ENCODE results near the gene KCNIP2. TPM values are rescaled to one million over a fixed set of nuclear protein-coding genes. Genes with fewer than 3 reads are reported as not detected.
"Not testable (repeated sequence)": the region's sequence is repeated elsewhere in the genome, so short reads cannot be mapped to it uniquely, and the experiment has no call there.

KCNIP2 gene
- total RNA-seq, 4 donors from 2014 or later: 6.1 to 63.9 (median 37.2) TPM

- peaks cover 0 to 15% (median 0%) of the 10 kb centered on the region in 4 donors for H3K4me1 ChIP-seq
- no peak overlapping the region for H3K27ac ChIP-seq
- no peaks in the 10 kb centered on the region for H3K9me3 ChIP-seq
- no peak for DNase-seq (ENCODE audit: low spot score in 2 of 2)
- H3K36me3 ChIP-seq: peaks cover 7 to 100% (median 46%) of the 10 kb centered on the region in 3 donors
- WGBS, 2 donors: 59 to 68% methylated on average over 4 of the region's 4 CpGs
- no peaks in the 10 kb centered on the region for H3K27me3 ChIP-seq
- TF ChIP-seq CTCF (IDR thresholded peaks at IDR 0.05) (no peak), POLR2A (IDR thresholded peaks at IDR 0.05) (no peak), EP300 (IDR thresholded peaks at IDR 0.05) (no peak)
- H3K4me3 ChIP-seq: no peak overlapping the region
Measured at GRCh38 chr10:101803511-101803910, 40.1 kb downstream of the KCNIP2 start.

DNA sequence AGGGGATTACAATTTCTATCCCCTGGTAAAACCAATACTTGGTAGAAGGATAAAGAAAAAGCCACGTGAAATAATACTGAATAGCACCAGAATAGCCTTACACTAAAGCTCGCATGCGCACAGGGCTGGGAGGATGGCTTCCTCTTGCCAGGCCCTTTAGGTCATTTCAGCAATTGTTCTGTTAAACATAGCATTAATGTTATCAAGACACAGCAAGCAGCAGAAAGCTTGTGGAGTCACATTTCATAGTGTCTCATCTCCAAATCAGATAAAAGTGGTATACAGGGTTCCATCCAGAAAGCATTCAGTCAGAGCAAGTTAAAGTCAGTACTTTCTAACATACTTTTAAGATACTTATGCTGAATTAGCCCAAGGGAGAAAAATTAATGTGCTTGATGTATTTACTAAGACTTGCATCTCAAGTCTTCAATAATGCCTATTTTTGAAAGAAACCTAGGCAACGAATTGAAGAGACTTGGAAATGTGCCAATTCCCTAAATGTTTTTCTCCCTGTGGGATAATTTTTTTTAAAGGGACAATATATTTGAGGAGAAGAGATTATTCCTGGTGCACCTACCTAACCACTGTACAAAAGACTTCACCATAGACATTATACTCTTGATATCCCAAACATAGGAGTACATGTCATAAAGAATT lies 46.1 kb downstream of the KCNIP2 start:
- Histone ChIP-seq H3K27me3 (no peaks in the 10 kb centered on the region), H3K36me3 (peaks cover 11 to 100% (median 46%) of the 10 kb centered on the region in 3 donors), H3K9me3 (no peaks in the 10 kb centered on the region), H3K4me1 (peaks cover 0 to 10% (median 0%) of the 10 kb centered on the region in 4 donors), H3K27ac (no peak overlapping the region), H3K4me3 (no peak overlapping the region)
- no peak for TF ChIP-seq EP300 (IDR thresholded peaks at IDR 0.05)
- no peak for TF ChIP-seq CTCF (IDR thresholded peaks at IDR 0.05)
- no peak for TF ChIP-seq POLR2A (IDR thresholded peaks at IDR 0.05)
- 73 to 75% methylated on average over 4 of the region's 4 CpGs for WGBS, 2 donors
- no peak for DNase-seq (ENCODE audit: low spot score in 2 of 2)

DNA sequence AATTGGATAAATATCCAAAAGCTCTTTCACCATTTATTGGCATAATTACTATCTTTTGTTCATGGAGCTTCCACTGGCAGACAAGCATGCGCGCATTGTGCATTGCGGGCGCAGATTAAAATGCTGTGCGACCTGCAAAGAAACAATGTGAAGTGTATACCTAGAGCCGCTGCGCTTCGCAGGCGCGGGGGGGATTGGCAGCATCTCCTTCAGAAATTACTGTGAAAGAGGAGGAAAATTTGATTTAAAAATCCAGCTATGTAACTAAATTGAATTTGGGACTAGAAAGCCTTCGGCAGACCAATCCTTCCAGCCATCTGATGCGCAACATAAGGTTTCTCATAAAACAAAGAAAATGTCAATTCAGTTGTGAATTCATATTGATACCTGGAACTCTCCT lies 50.1 kb downstream of the KCNIP2 start:
- H3K27me3 ChIP-seq: no peaks in the 10 kb centered on the region
- 97% methylated on average over 12 of the region's 12 CpGs for WGBS, 2 donors
- no peak for TF ChIP-seq EP300 (IDR thresholded peaks at IDR 0.05)
- no peak for TF ChIP-seq POLR2A (IDR thresholded peaks at IDR 0.05)
- TF ChIP-seq CTCF (IDR thresholded peaks at IDR 0.05): no peak
- no peaks in the 10 kb centered on the region for H3K9me3 ChIP-seq
- no peak for DNase-seq (ENCODE audit: low spot score in 2 of 2)
- H3K4me1 ChIP-seq: peaks cover 0 to 4% (median 0%) of the 10 kb centered on the region in 4 donors
- peaks cover 14 to 100% (median 27%) of the 10 kb centered on the region in 3 donors for H3K36me3 ChIP-seq
- H3K27ac ChIP-seq: no peak overlapping the region
- H3K4me3 ChIP-seq: no peak overlapping the region

DNA sequence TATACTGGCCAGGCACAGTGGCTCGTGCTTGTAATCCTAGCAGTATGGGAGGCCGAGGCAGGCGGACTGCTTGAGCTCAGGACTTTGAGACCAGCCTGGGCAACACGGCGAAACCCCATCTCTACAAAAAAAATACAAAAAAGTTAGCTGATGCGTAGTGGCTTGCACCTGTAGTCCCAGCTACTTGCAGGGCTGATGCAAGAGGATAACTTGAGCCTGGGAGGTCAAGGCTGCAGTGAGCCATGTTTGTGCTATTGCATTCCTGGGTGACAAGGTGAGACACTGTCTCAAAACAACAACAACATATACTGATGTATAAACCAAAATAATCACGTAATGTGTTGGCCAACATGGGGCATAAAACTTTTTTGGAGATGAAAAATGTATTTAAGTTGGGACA lies 53.9 kb downstream of the KCNIP2 start:
- Histone ChIP-seq H3K4me1 (peaks cover 0 to 6% (median 0%) of the 10 kb centered on the region in 4 donors), H3K27ac (no peak overlapping the region)
- WGBS, 2 donors: 92 to 95% methylated on average over 7 of the region's 7 CpGs

DNA sequence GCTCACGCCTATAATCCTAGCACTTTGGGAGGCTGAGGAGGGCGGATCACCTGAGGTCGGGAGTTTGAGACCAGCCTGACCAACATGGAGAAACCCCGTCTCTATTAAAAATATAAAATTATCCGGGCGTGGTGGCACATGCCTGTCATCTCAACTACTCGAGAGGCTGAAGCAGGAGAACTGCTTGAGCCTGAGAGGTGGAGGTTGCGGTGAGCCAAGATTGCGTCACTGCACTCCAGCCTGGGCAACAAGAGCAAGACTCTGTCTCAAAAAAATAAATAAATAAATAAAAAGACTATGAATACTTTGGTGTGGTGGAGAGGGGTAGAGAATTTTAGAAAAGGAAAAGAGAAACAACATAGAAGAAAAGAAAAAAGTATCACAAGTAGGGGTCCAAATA lies 54.4 kb downstream of the KCNIP2 start:
- not testable (repeated sequence) for H3K9me3 ChIP-seq; H3K4me3 ChIP-seq; H3K27me3 ChIP-seq; DNase-seq (ENCODE audit: low spot score in 2 of 2); H3K27ac ChIP-seq
- Histone ChIP-seq H3K36me3 (peaks cover 11 to 98% (median 11%) of the 10 kb centered on the region in 3 donors), H3K4me1 (peaks cover 0 to 10% (median 0%) of the 10 kb centered on the region in 4 donors)
- WGBS, 2 donors: 91 to 94% methylated on average over 9 of the region's 9 CpGs

More for the DNA sequence above, 53.9 kb downstream of the KCNIP2 start:
- H3K9me3 ChIP-seq: no peaks in the 10 kb centered on the region
- no peaks in the 10 kb centered on the region for H3K27me3 ChIP-seq
- H3K36me3 ChIP-seq: peaks cover 11 to 99% (median 13%) of the 10 kb centered on the region in 3 donors
- DNase-seq (ENCODE audit: low spot score in 2 of 2): no peak
- no peak for TF ChIP-seq CTCF (IDR thresholded peaks at IDR 0.05)
- TF ChIP-seq EP300 (IDR thresholded peaks at IDR 0.05): no peak
- no peak for TF ChIP-seq POLR2A (IDR thresholded peaks at IDR 0.05)
- no peak overlapping the region for H3K4me3 ChIP-seq
